ENCODE data around the gene CREBL2.

DNA sequence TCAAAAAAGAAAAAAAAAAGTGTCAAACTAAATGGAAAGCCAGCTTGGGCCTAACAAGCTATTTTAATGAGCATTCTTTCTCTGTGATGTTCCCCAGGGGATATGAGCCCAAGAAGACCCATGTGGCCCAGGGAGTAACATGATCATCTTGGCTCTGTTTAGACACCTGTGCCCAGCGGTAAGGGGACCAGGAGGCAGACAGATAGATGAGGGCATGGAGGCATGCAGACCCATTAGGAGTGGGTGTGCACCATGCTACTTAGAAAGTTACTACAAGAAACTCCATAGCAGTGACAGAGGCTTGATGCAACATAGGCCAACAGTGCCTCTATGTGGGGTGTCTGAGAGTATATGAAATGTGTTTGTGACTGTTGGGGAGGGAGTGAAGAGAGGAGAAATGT, 3.1 kb upstream of the CREBL2 start:
- TF ChIP-seq CTCF (conservative IDR thresholded peaks at IDR 0.05; ENCODE audit: low read length) (0 out of 2 replicates have a peak, but pooled peaks have one; percentile 33), EZH2phosphoT487 (IDR thresholded peaks at IDR 0.05; ENCODE audit: borderline replicate concordance, low read depth, low read length) (no peak)

Data from OCI-LY7 (cell line).